Activated CD8-positive, alpha-beta T cell treated with anti-CD3 and anti-CD28 coated beads, Interleukin-2, amount 10 ng/mL, durations not matched to agents 7 days and 5 days (primary cell): ENCODE data around the gene ALK. TPM values are rescaled to one million over a fixed set of nuclear protein-coding genes. Genes with fewer than 3 reads are reported as not detected.

Experiments
- ATAC-seq: fragments of 150-1000 bp; cut with Tn5 transposase; one replicate; pipeline ENCODE4 v1.10.0; 2021; ENCODE audit warnings: moderate library complexity
- CTCF ChIA-PET: fragments of 350-600 bp; sonication (Branson Sonifier 250); formaldehyde crosslinking; loops from one replicate; lab custom pipeline; 2021; ENCODE audit warnings: antibody characterized with exemption; lab: Charles Lee
- POLR2A ChIA-PET: fragments of 350-600 bp; sonication (Branson Sonifier 250); formaldehyde crosslinking; loops from one replicate; lab custom pipeline; 2021; ENCODE audit warnings: antibody characterized with exemption; lab: Charles Lee
- DNase-seq: peaks from one replicate; pipeline ENCODE4 v3.0.0-alpha.2; 2020
- H3K27ac Mint-ChIP-seq: one replicate; pipeline ENCODE4 v1.8.0; 2021; ENCODE audit warnings: mild to moderate bottlenecking, mixed read lengths
- H3K27me3 Mint-ChIP-seq: one replicate; pipeline ENCODE4 v1.8.0; 2021; ENCODE audit warnings: low read depth, mixed read lengths
- H3K36me3 Mint-ChIP-seq: one replicate; pipeline ENCODE4 v1.8.0; 2021; ENCODE audit warnings: low read depth, mixed read lengths
- H3K4me1 Mint-ChIP-seq: one replicate; pipeline ENCODE4 v1.8.0; 2021; ENCODE audit warnings: low read depth, mixed read lengths
- H3K4me3 Mint-ChIP-seq: one replicate; pipeline ENCODE4 v1.8.0; 2021; ENCODE audit warnings: mild to moderate bottlenecking, mixed read lengths
- H3K9me3 Mint-ChIP-seq: one replicate; pipeline ENCODE4 v1.8.0; 2022; ENCODE audit warnings: mixed read lengths; ENCODE audit not compliant: insufficient read depth
- total RNA-seq, 2 experiments: library from RNA; stranded (reverse); gene quantifications; one replicate each; pipeline ENCODE4 v1.2.3, GENCODE V29; 2021

Gene ALK
- total RNA-seq, 2 experiments from 2014 or later: not detected

DNA sequence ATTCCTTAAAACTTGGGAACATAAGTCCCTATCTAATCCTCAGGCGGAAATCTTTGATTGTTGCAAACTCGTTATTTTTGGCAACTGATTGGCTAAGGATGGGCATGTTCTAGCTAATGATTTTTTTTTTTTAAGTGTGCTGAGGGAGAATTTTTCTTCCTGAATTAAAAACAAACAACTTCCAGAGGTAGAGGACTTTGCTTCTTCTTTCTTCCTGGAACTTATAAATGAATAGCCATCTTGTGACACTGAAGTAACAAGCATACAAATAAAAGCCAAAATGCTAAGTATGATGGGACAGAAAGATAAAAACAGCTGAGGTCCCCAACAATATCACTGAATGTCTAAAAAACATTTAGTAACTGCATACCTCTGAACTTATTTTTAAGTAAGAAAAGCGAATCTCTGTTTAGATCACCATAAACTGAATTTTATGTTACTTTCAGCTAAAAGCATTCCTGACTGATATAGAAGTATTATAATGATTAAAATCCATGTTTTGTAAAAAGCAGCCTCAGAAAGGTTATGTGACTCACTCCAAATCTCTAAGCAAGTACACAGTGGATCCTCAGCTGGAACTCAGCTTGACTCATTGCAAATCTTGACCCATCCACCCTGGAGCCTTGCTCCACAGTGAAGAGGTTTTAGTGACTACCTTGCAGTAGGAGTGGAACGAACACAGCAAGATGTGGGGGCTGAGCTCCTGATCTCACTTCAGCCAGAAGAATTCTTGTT is 461.8 kb downstream of the ALK start:
- no peak for ATAC-seq
- Mint-ChIP-seq H3K9me3 (no peaks in the 10 kb centered on the region), H3K4me3 (no peak overlapping the region), H3K4me1 (no peaks in the 10 kb centered on the region), H3K27me3 (peaks cover 25% of the 10 kb centered on the region), H3K36me3 (no peaks in the 10 kb centered on the region), H3K27ac (no peak overlapping the region)
- ChIA-PET POLR2A (no interaction called here), CTCF (no interaction called here)
- no peak for DNase-seq

DNA sequence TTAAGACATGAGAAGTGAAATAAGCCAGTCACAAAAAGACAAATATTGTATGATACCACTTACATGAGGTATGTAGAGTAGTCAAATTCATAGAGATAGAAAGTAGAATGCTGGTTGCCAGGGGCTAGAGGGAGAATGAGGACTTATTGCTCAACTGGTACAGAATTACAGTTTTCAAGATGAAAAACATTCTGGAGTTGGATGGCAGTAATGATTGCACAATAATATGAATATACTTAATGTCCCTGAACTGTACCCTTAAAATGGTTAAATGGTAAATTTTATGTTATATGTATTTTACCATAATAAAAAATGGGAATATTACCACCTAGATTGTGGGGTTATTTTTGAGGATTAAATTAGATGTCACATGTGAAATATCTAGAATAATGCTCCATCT is 465.0 kb downstream of the ALK start:
- H3K27ac Mint-ChIP-seq: no peak overlapping the region
- DNase-seq: no peak
- ChIA-PET POLR2A (no interaction called here), CTCF (no interaction called here)
- no peaks in the 10 kb centered on the region for H3K36me3 Mint-ChIP-seq
- no peak for ATAC-seq
- peaks cover 26% of the 10 kb centered on the region for H3K27me3 Mint-ChIP-seq
- no peak overlapping the region for H3K4me3 Mint-ChIP-seq
- no peaks in the 10 kb centered on the region for H3K9me3 Mint-ChIP-seq
- H3K4me1 Mint-ChIP-seq: no peaks in the 10 kb centered on the region

DNA sequence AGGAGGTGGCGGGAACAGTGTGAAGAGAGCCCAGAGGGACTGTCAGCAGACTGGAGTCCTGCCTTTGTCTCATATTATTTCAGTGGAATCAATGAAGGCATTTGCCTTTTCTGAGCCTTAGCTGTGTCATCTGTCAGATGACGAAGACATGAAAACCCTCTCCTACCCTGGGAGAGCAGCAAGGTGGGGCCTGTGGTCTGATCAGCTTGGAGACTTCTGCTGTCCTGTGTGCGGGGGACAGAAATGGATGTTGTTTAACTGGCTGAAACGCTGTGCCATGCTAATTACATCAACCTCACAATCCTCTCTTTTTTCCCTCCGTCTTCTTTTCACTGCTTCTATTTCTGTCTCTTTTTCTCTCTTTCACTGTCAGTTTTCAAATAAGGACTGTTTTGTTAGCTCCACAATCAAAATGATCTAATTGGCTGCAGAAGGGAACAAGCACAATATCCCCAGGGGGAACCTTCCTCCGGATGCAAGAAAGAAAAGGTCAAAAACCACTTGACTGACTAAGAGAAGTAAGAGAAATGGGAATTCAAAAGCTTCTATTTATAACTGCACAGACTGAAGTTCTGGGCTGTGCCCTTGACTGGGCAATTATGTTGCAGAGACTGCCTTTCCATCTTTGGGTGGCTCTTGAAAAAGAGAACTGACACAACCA is 466.1 kb downstream of the ALK start:
- Mint-ChIP-seq H3K27me3 (peaks cover 30% of the 10 kb centered on the region), H3K4me3 (no peak overlapping the region), H3K9me3 (no peaks in the 10 kb centered on the region), H3K36me3 (no peaks in the 10 kb centered on the region), H3K27ac (no peak overlapping the region), H3K4me1 (no peaks in the 10 kb centered on the region)
- POLR2A ChIA-PET: no interaction called here
- CTCF ChIA-PET: no interaction called here
- DNase-seq (no peak), ATAC-seq (no peak)

DNA sequence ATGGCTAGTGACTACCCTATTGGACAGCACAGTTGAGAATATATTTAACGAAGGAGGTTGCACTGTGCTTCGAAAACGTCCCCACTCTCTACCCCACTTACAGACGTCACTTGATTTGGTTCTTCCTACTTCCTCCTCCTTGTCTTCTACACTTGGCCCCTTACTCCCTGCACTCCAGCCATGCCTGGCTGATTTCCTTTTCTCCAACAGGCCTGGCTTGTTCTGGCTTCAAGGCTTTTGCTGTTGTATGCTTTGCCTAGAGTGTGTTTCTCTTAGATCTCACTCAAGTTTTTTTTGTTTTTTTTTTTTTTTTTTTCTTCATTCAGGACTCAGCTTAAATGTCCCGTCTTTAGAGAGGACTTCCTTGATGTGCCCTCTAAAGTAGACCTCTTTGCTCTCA is 469.4 kb downstream of the ALK start:
- ChIA-PET CTCF (no interaction called here), POLR2A (no interaction called here)
- ATAC-seq: no peak
- Mint-ChIP-seq H3K4me3 (no peak overlapping the region), H3K9me3 (no peaks in the 10 kb centered on the region), H3K27me3 (peaks cover 25% of the 10 kb centered on the region), H3K27ac (no peak overlapping the region), H3K36me3 (no peaks in the 10 kb centered on the region), H3K4me1 (no peaks in the 10 kb centered on the region)
- DNase-seq: no peak

DNA sequence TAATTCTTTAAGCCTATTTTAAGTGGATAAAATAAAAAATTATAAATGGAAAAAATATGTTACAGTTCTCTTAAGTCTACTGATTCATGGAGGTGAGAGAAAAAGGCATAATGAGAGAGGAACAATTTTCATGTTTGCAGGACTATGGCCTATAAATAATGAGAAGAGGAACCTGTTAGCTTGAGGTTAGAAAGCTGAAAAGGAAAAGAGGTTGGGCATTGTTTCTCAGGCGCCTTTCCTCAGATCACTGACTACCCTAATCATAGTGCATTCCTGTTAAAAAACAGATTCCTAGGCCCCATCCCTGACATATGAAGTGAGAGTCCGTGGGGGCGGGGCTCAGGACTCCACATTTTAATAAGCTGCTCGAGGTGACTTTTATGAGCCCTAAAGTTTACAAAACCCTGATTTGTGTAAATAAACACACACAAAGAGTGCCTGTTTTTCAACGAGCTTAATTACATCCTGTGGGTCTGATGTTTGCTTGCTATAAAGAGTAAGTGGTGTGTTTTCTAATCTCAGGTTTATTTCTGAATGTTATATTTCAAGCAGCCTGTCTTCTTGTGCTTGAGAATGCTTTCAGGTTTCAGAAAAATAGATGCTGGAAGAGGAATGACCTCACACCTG is 470.7 kb downstream of the ALK start:
- ATAC-seq (no peak), DNase-seq (no peak)
- Mint-ChIP-seq H3K4me3 (no peak overlapping the region), H3K9me3 (no peaks in the 10 kb centered on the region), H3K27ac (no peak overlapping the region), H3K4me1 (no peaks in the 10 kb centered on the region), H3K27me3 (peaks cover 17% of the 10 kb centered on the region), H3K36me3 (no peaks in the 10 kb centered on the region)
- ChIA-PET CTCF (no interaction called here), POLR2A (no interaction called here)

DNA sequence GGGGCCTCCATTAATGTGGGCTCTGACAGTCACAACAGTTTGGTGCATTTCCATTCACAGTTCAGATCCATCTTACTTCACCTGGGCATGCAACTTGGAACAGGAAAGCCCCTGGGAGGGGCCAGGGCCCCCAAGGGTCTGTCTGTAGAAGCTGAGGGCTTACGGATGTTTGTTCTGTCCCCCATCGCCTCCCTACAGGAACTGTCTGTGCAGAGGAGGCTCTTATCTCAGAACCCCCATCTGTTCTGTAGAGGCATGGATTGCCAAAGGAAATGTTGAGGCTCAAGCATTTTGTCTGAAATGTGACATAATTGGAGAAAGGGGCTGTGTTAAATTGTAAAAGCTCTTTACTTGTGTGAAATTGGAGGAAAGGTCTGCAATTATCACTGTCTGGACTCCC is 471.9 kb downstream of the ALK start:
- ATAC-seq (no peak), DNase-seq (no peak)
- H3K27me3 Mint-ChIP-seq: peaks cover 14% of the 10 kb centered on the region
- H3K4me3 Mint-ChIP-seq: no peak overlapping the region
- H3K27ac Mint-ChIP-seq: no peak overlapping the region
- POLR2A ChIA-PET: no interaction called here
- H3K4me1 Mint-ChIP-seq: no peaks in the 10 kb centered on the region
- CTCF ChIA-PET: no interaction called here
- no peaks in the 10 kb centered on the region for H3K36me3 Mint-ChIP-seq
- H3K9me3 Mint-ChIP-seq: no peaks in the 10 kb centered on the region

DNA sequence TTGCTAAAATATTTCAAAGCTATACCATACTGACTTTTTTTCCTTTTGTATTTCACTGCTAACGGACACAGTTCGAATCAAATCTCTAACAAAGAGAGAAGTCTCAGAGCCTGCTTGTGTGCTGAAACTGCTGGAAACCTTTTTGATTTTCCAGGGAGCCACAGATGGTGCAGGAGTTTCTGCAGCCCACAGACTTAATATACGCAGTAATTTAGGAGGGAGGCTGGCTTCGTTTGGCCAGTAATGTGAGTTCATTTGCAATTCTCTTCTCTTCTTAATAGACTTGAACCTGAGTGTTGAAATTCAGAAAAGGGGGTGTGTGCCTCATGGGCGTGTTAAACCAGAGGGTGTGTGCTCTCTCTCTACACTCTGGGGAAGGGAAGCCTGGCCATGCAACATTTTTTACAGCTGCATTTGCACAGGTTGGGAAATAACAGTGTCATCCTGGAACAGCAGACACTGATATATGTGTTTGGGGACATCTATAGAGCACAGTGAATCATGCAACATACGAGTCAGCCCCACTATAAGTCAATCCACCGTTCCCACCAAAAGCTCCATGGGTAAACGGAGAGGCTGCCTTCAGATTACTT is 473.2 kb downstream of the ALK start:
- POLR2A ChIA-PET: no interaction called here
- CTCF ChIA-PET: no interaction called here

DNA sequence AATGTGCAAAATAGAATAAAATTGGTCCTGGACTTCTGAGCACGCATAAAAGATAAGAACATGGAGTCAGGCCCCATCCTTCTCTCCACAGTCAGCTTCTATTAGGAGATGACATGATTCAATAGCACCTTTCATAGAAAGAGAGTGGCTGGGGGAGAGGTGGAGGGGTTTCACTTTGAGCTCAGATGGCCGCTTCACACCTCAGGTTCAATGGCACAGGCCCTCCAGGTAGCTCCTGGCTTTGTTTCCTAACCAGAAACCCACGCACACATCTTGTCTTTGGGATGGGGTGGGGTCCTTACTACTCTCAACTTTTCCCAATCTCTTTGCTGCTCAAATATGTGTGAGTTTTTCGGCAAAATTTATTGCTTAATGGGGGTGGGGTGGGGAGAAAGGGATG is 473.9 kb downstream of the ALK start:
- H3K4me1 Mint-ChIP-seq: no peaks in the 10 kb centered on the region
- ATAC-seq (no peak), DNase-seq (no peak)
- H3K9me3 Mint-ChIP-seq: no peaks in the 10 kb centered on the region
- ChIA-PET CTCF (interaction anchor here (0.7 kb wide), 1 partner anchor 16 kb away, joined by 4 read pairs; no protein-coding TSS in a partner anchor), POLR2A (no interaction called here)
- H3K36me3 Mint-ChIP-seq: no peaks in the 10 kb centered on the region
- no peak overlapping the region for H3K27ac Mint-ChIP-seq
- no peak overlapping the region for H3K4me3 Mint-ChIP-seq
- H3K27me3 Mint-ChIP-seq: peaks cover 14% of the 10 kb centered on the region

More for the DNA sequence above, 473.2 kb downstream of the ALK start:
- Mint-ChIP-seq H3K27me3 (peaks cover 14% of the 10 kb centered on the region), H3K27ac (no peak overlapping the region), H3K4me3 (no peak overlapping the region), H3K4me1 (no peaks in the 10 kb centered on the region), H3K36me3 (no peaks in the 10 kb centered on the region), H3K9me3 (no peaks in the 10 kb centered on the region)
- DNase-seq: no peak
- ATAC-seq: no peak

DNA sequence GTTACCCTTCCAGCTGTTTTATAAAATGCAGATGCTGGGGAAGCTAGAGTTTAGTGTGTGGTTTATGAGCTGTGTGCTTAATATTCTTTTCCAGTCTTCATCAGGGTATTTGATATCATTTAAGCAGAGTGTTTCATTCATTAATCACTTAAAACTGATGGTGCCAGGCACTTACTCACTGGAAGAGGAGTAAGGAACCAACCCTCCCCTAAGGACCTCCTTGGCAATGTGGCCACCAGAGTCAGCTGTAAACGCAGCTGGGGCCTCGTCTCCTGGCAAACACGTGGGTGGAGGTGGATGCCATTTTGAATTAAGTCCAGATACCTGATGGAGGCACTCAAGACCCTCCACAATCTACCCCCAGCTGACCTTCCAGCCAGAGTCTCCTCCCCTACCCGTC is 474.5 kb downstream of the ALK start:
- H3K36me3 Mint-ChIP-seq: no peaks in the 10 kb centered on the region
- H3K27ac Mint-ChIP-seq: no peak overlapping the region
- ChIA-PET CTCF (no interaction called here), POLR2A (no interaction called here)
- H3K4me3 Mint-ChIP-seq: no peak overlapping the region
- DNase-seq (no peak), ATAC-seq (no peak)
- H3K27me3 Mint-ChIP-seq: peaks cover 14% of the 10 kb centered on the region
- H3K9me3 Mint-ChIP-seq: no peaks in the 10 kb centered on the region
- H3K4me1 Mint-ChIP-seq: no peaks in the 10 kb centered on the region

DNA sequence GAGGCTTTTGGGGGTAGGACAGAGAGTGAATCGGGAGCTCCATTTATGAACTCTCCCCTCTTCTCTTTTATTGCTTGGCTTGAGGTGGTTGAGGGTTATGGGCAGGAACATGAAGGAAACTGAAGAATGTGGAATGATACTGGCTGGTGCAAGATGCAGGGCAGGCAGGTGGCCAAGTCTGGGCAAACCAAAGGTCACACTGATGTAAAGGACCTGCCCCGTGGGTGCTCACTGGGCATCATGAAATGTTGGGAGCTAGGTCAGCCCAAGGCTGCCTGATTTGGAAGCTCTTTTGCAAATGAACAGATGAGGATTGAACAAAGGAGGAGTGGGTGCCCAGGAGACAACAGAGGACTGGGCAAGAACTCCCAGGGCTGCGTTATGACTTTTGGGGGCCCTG is 477.2 kb downstream of the ALK start:
- Mint-ChIP-seq H3K4me1 (no peaks in the 10 kb centered on the region), H3K27me3 (peaks cover 4% of the 10 kb centered on the region), H3K36me3 (no peaks in the 10 kb centered on the region), H3K9me3 (no peaks in the 10 kb centered on the region), H3K4me3 (no peak overlapping the region), H3K27ac (no peak overlapping the region)
- ATAC-seq: no peak
- DNase-seq: no peak
- ChIA-PET CTCF (no interaction called here), POLR2A (no interaction called here)

DNA sequence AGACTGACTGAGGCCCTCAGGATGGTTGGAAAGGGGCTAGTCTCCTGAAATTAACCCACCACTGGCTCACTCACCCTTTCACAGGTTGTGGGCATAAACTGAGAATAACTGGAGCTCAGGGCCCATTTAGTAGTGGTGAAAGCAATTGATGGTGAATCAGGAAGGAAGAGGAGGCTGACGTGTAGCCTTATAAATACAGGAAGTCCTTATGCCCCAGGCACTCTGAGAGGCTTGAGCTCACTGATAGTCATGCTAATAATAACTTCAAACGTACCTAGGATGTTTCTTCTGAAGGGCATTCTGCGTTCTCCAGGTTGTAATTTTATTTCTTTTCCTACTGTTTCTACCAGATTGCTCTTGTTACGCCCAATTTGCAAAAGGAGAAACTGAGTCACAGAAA is 477.8 kb downstream of the ALK start:
- no peaks in the 10 kb centered on the region for H3K4me1 Mint-ChIP-seq
- DNase-seq (no peak), ATAC-seq (no peak)
- no peaks in the 10 kb centered on the region for H3K27me3 Mint-ChIP-seq
- H3K27ac Mint-ChIP-seq: no peak overlapping the region
- no peaks in the 10 kb centered on the region for H3K9me3 Mint-ChIP-seq
- no peaks in the 10 kb centered on the region for H3K36me3 Mint-ChIP-seq
- POLR2A ChIA-PET: no interaction called here
- no peak overlapping the region for H3K4me3 Mint-ChIP-seq
- CTCF ChIA-PET: no interaction called here

DNA sequence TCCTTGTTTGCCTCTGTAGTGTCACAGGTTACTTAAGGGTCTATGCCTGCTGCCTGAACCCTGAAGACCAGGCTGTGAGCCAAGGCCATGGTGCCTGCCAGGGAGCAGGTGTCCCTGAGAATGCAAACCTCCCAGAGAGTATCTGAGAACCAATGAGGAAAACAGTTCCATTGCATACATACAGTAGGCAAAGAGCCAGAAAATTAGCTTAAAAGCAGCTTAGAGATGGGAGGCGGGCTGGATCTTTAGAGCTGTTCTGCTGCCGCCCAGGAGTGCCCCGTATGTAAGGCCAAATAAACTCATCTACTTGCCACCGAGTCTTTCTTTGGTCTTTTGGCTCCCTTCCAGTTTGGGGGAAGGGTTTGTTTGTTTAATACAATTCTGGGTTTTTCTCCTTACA is 478.2 kb downstream of the ALK start:
- ATAC-seq: no peak

More for the DNA sequence above, 478.2 kb downstream of the ALK start:
- H3K4me1 Mint-ChIP-seq: no peaks in the 10 kb centered on the region
- no peaks in the 10 kb centered on the region for H3K9me3 Mint-ChIP-seq
- no peak overlapping the region for H3K27ac Mint-ChIP-seq
- no peaks in the 10 kb centered on the region for H3K27me3 Mint-ChIP-seq
- no peaks in the 10 kb centered on the region for H3K36me3 Mint-ChIP-seq
- H3K4me3 Mint-ChIP-seq: no peak overlapping the region
- ChIA-PET CTCF (no interaction called here), POLR2A (no interaction called here)
- no peak for DNase-seq
